ENCODE results near the gene PIAS1.

PIAS1 gene

GRCh38 chr15:68017201-68017600, 36.9 kb upstream of the PIAS1 start:
- POLR2A ChIA-PET = no interaction called here
- no peak overlapping the region for H3K4me3 ChIP-seq (ENCODE audit: low read depth, low read length)

More at GRCh38 chr15:68017201-68017600, 36.9 kb upstream of the PIAS1 start:
- TF ChIP-seq KLF9 (tag by site-specific recombination; IDR thresholded peaks at IDR 0.05; ENCODE audit: low read depth) (no peak), ZNF266 (tag by site-specific recombination; IDR thresholded peaks at IDR 0.05; ENCODE audit: low read depth) (no peak), ZNF660 (tag by site-specific recombination; IDR thresholded peaks at IDR 0.05) (no peak), KLF16 (tag by site-specific recombination; IDR thresholded peaks at IDR 0.05) (no peak), ZNF692 (tag by site-specific recombination; IDR thresholded peaks at IDR 0.05) (no peak), KLF17 (tag by site-specific recombination; IDR thresholded peaks at IDR 0.05) (no peak), ZNF202 (tag by site-specific recombination; IDR thresholded peaks at IDR 0.05; ENCODE audit: borderline replicate concordance) (no peak), ZNF132 (tag by site-specific recombination; IDR thresholded peaks at IDR 0.05; ENCODE audit: borderline replicate concordance) (no peak), ZNF639 (tag by site-specific recombination; IDR thresholded peaks at IDR 0.05) (no peak), KLF10 (tag by site-specific recombination; IDR thresholded peaks at IDR 0.05) (no peak), ZBTB8A (tag by site-specific recombination; IDR thresholded peaks at IDR 0.05) (no peak), ZNF155 (tag by site-specific recombination; IDR thresholded peaks at IDR 0.05) (no peak), ZBTB20 (tag by site-specific recombination; IDR thresholded peaks at IDR 0.05) (no peak), ZNF518A (tag by site-specific recombination; conservative IDR thresholded peaks at IDR 0.05; ENCODE audit: low read depth) (no peak), EGR2 (tag by site-specific recombination; IDR thresholded peaks at IDR 0.05; ENCODE audit: low read depth) (no peak), ZXDB (tag by site-specific recombination; IDR thresholded peaks at IDR 0.05) (no peak)
- H3K9me3 ChIP-seq (ENCODE audit: control insufficient read depth, insufficient read depth, low read depth, low read length) = no peaks in the 10 kb centered on the region
- CTCF ChIA-PET = interaction anchor here (1.1 kb wide), 1 partner anchor 11 kb away, joined by 3 read pairs; no protein-coding TSS in a partner anchor
- no peak overlapping the region for H3K27ac ChIP-seq (ENCODE audit: extremely low read depth, low read depth, low read length)
- no peaks in the 10 kb centered on the region for H3K36me3 ChIP-seq (ENCODE audit: control insufficient read depth in 2 of 2, insufficient read depth in 1 of 2, low read length in 2 of 2)
- no peaks in the 10 kb centered on the region for H3K4me1 ChIP-seq (ENCODE audit: control insufficient read depth, insufficient read depth, low read length)

Measured in HEK293 (cell line).